HepG2 (cell line): Measurements from ENCODE around the gene CLIP2. TPM values are rescaled to one million over a fixed set of nuclear protein-coding genes. Genes with fewer than 3 reads are reported as not detected.

Source experiments
- ATAC-seq: fragments of 200-7000 bp; cut with Tn5 transposase; 3 replicates; pipeline ENCODE4 v1.9.1; 2020; ENCODE audit warnings: mild to moderate bottlenecking, moderate library complexity
- BruUV-seq: library from RNA; stranded (reverse); fragments of 400-500 nt; replicated peaks from 2 replicates; lab custom pipeline; 2021; lab: Mats Ljungman, UMichigan
- CTCF ChIA-PET: fragments of 300-600 bp; formaldehyde crosslinking; extraction: SDS; loops from one replicate; lab custom pipeline; 2021; ENCODE audit warnings: low total read pairs, inconsistent platforms, low intra/inter-chr PET ratio; lab: Yijun Ruan, JAX
- POLR2A ChIA-PET: fragments of 350-600 bp; sonication (Branson Sonifier 250); formaldehyde crosslinking; loops from one replicate; lab custom pipeline; 2020; ENCODE audit warnings: antibody characterized with exemption, inconsistent platforms; lab: Yijun Ruan, JAX
- DNase-seq: peaks from one replicate; pipeline ENCODE4 v3.0.0-alpha.2; 2015; ENCODE audit warnings: low spot score
- FAIRE-seq: peaks from 3 replicates; lab custom pipeline; 2011; peaks lifted over from hg19 to GRCh38; lab: Jason Lieb, UNC
- H2AFZ ChIP-seq: one replicate; pipeline ENCODE4 v1.6.1; 2011; ENCODE audit warnings: low read length, inconsistent platforms
- H3K27ac ChIP-seq: fragments of 300-600 bp; 3 replicates; pipeline ENCODE4 v1.8.0; 2011; ENCODE audit warnings: mixed run types, mild to moderate bottlenecking, mixed read lengths, low read length, inconsistent platforms; ENCODE audit not compliant: insufficient read depth; ENCODE audit errors: extremely low read length
- H3K27me3 ChIP-seq, 2 experiments: fragments of 200-600 bp in 1 of 2; 2 replicates in 1 of 2; 3 replicates in 1 of 2; pipeline versions ENCODE4 v1.6.0 to v1.8.0; 2011; ENCODE audit warnings: low read length in 2 of 2, mild to moderate bottlenecking in 2 of 2, moderate library complexity in 2 of 2, inconsistent platforms in 1 of 2; ENCODE audit not compliant: insufficient read depth in 2 of 2, control insufficient read depth in 1 of 2
- H3K36me3 ChIP-seq, 2 experiments: fragments of 200-600 bp in 1 of 2; replicated peaks in 1 of 2; 2 replicates in 1 of 2; 3 replicates in 1 of 2; pipeline versions ENCODE4 v1.5.1 to v1.8.0; 2011; ENCODE audit warnings: low read length in 2 of 2, inconsistent platforms in 1 of 2; ENCODE audit not compliant: insufficient read depth in 2 of 2, control insufficient read depth in 1 of 2
- H3K4me1 ChIP-seq: 2 replicates; pipeline ENCODE4 v1.5.1; 2012; ENCODE audit warnings: low read length, inconsistent platforms; ENCODE audit not compliant: insufficient read depth
- H3K4me2 ChIP-seq: 2 replicates; pipeline ENCODE4 v1.6.0; 2011; ENCODE audit warnings: low read depth, low read length, inconsistent platforms
- H3K4me3 ChIP-seq, 3 experiments: fragments of 200-600 bp in 1 of 3; sonication (generic), shearing (Covaris generic) in 1 of 3; replicated peaks in 1 of 3; 2 replicates each; pipeline ENCODE4 v1.5.1; 2011 to 2016; ENCODE audit warnings: low read length in 3 of 3, inconsistent platforms in 2 of 3, low read depth in 2 of 3, mild to moderate bottlenecking in 2 of 3, control low read depth in 1 of 3, mixed read lengths in 1 of 3; ENCODE audit not compliant: insufficient read depth in 1 of 3
- H3K79me2 ChIP-seq: one replicate; pipeline ENCODE4 v1.6.1; 2011; ENCODE audit warnings: low read length, inconsistent platforms; ENCODE audit not compliant: insufficient read depth
- H3K9ac ChIP-seq: 2 replicates; pipeline ENCODE4 v1.6.0; 2011; ENCODE audit warnings: mild to moderate bottlenecking, low read depth, low read length, inconsistent platforms; ENCODE audit not compliant: insufficient read depth
- H3K9me3 ChIP-seq: 2 replicates; pipeline ENCODE4 v1.5.1; 2012; ENCODE audit warnings: mild to moderate bottlenecking, low read length
- H4K20me1 ChIP-seq: 2 replicates; pipeline ENCODE4 v1.6.0; 2011; ENCODE audit warnings: inconsistent platforms, mild to moderate bottlenecking, low read length, moderate library complexity; ENCODE audit not compliant: insufficient read depth
- ARID5B ChIP-seq: IDR thresholded peaks from 2 replicates; pipeline ENCODE4 v1.4.0; 2020; ENCODE audit warnings: mild to moderate bottlenecking, missing genetic modification reagents
- DR1 ChIP-seq: sonication (generic); formaldehyde crosslinking; IDR thresholded peaks from 2 replicates; pipeline ENCODE4 v1.8.0; 2021; ENCODE audit warnings: mild to moderate bottlenecking, missing genetic modification reagents, inconsistent platforms
- JARID2 ChIP-seq: sonication (generic); formaldehyde crosslinking; IDR thresholded peaks from 2 replicates; pipeline ENCODE4 v1.8.1; 2023; ENCODE audit warnings: missing genetic modification reagents, inconsistent platforms; ENCODE audit not compliant: insufficient replicate concordance
- SCMH1 ChIP-seq: sonication (generic); formaldehyde crosslinking; IDR thresholded peaks from 2 replicates; pipeline ENCODE4 v1.9.0; 2021; ENCODE audit warnings: missing genetic modification reagents, mild to moderate bottlenecking, borderline replicate concordance
- TFDP1 ChIP-seq: IDR thresholded peaks from 2 replicates; pipeline ENCODE4 v1.6.1; 2016; ENCODE audit warnings: missing compliant biosample characterization, missing genetic modification reagents, borderline replicate concordance
- TOE1 ChIP-seq: sonication (generic); formaldehyde crosslinking; IDR thresholded peaks from 2 replicates; pipeline ENCODE4 v1.4.0; 2020; ENCODE audit warnings: mild to moderate bottlenecking, missing genetic modification reagents
- U2AF1 ChIP-seq: fragments of 200-400 bp; formaldehyde crosslinking; optimal IDR thresholded peaks from 2 replicates; pipeline ENCODE3; 2017; ENCODE audit warnings: mild to moderate bottlenecking, low read depth, low read length
- ZBTB7B ChIP-seq: sonication (generic); formaldehyde crosslinking; IDR thresholded peaks from 2 replicates; pipeline ENCODE4 v1.4.0; 2020; ENCODE audit warnings: missing genetic modification reagents
- ZNF589 ChIP-seq: sonication (generic); formaldehyde crosslinking; conservative IDR thresholded peaks from 2 replicates; pipeline ENCODE4 v1.8.0; 2022; ENCODE audit warnings: mild to moderate bottlenecking, moderate library complexity, missing genetic modification reagents
- ZNF652 ChIP-seq: IDR thresholded peaks from 2 replicates; pipeline ENCODE4 v1.6.1; 2016; ENCODE audit warnings: low read depth, borderline replicate concordance
- ZNF788 ChIP-seq: sonication (generic); formaldehyde crosslinking; IDR thresholded peaks from 2 replicates; pipeline ENCODE4 v1.5.0; 2020; ENCODE audit warnings: mild to moderate bottlenecking, missing genetic modification reagents, borderline replicate concordance
- WGBS: methylation state at CpG from one replicate; pipeline ENCODE4 v1.1.6; 2017; ENCODE audit warnings: low lambda C conversion rate; 5-methylcytosine and 5-hydroxymethylcytosine counted together
- in situ Hi-C: cut with HindIII; loops from 2 replicates; pipeline ENCODE4 v1.10.0; 2017; ENCODE audit warnings: low pct_unique_long_range_greater_than_20kb; ENCODE audit not compliant: extremely low pct_ligation_motif_present
- intact Hi-C: fragments of 100-400 bp; cut with micrococcal nuclease; formaldehyde crosslinking; loops from one replicate; pipeline ENCODE4 v1.10.0; 2022; ENCODE audit not compliant: unreplicated experiment
- polyA plus RNA-seq, 8 experiments: library from polyadenylated mRNA; depleted of rRNA in 3 of 8; stranded (reverse) in 7 of 8; unstranded in 1 of 8; fragments of >200 nt; fragmentation: Illumina TruSeq in 4 of 8; extraction: Trizol in 4 of 8; gene quantifications; 2 replicates each; pipeline versions ENCODE4 v1.2.1 to v1.2.3, GENCODE V29; 2011 to 2016; ENCODE audit warnings: low read depth in 4 of 8, missing spikeins in 1 of 8, mixed read lengths in 1 of 8; ENCODE audit not compliant: insufficient read depth in 1 of 8
- total RNA-seq, 5 experiments: library from RNA; depleted of rRNA; stranded (reverse); fragments of >200 nt; fragmentation: Illumina TruSeq; extraction: Trizol; gene quantifications; 2 replicates each; pipeline ENCODE4 v1.2.3, GENCODE V29; 2016; ENCODE audit warnings: low read depth in 1 of 5
- TF ChIP-seq, protein P1 (sequence below): sonication (generic); formaldehyde crosslinking; IDR thresholded peaks from 2 replicates; pipeline ENCODE4 v1.9.0; 2021; ENCODE audit warnings: missing genetic modification reagents, mild to moderate bottlenecking, borderline replicate concordance
- TF ChIP-seq, protein P2 (sequence below): IDR thresholded peaks from 2 replicates; pipeline ENCODE4 v1.6.1; 2016

Gene CLIP2
- total and polyA plus RNA-seq, 2 of the 13 experiments (the other 11 are each of a cell fraction or from before 2014, with no cell fraction given), result 6.5 to 17.4 TPM

GRCh38 chr7:74438327-74438726 lies 149.1 kb downstream of the CLIP2 start (continued):
- no peak for TF ChIP-seq ARID5B
- TF ChIP-seq SCMH1, result no peak
- TF ChIP-seq JARID2 (CRISPR knock-in tag), result no peak
- TF ChIP-seq ZNF652 (CRISPR knock-in tag), result no peak
- TF ChIP-seq, protein P1, sequence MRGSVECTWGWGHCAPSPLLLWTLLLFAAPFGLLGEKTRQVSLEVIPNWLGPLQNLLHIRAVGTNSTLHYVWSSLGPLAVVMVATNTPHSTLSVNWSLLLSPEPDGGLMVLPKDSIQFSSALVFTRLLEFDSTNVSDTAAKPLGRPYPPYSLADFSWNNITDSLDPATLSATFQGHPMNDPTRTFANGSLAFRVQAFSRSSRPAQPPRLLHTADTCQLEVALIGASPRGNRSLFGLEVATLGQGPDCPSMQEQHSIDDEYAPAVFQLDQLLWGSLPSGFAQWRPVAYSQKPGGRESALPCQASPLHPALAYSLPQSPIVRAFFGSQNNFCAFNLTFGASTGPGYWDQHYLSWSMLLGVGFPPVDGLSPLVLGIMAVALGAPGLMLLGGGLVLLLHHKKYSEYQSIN (CRISPR knock-in tag), result no peak
- TF ChIP-seq, all 625 proteins: peak for 0

DNA sequence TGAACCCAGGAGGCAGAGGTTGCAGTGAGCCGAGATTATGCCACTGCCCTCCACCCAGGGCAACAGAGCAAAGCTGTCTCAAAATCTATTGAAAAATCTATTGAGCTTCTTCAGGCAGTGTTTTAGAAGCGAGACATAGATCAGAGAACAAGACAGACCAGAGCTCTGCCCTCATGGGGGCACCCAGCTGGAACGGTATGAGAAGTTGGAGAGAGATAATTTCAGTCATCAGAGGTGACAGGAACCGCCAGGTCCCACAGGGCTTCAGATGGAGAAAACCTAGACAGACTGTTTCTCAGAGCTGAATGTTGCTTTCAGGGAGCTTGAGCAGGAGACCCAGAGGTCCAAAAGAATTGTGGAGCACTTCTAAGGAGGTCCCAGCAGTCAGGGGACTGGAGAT lies 150.3 kb downstream of the CLIP2 start:
- Histone ChIP-seq H3K4me1 (peaks cover 43% of the 10 kb centered on the region), H3K27ac (no peak overlapping the region), H3K27me3 (no peaks in the 10 kb centered on the region; a peak in 3 of 5 replicates), H3K4me2 (no peak overlapping the region), H3K79me2 (no peaks in the 10 kb centered on the region), H3K9me3 (no peaks in the 10 kb centered on the region), H2AFZ (no peak overlapping the region), H3K36me3 (no peaks in the 10 kb centered on the region), H3K4me3 (no peak overlapping the region), H3K9ac (no peak overlapping the region), H4K20me1 (no peaks in the 10 kb centered on the region)
- DNase-seq, result no peak
- ChIA-PET CTCF (no interaction called here), POLR2A (no interaction called here)
- intact Hi-C loops (no loop called here), in situ Hi-C loops (no loop called here)
- BruUV-seq, result no TSS peak
- WGBS, result 33% methylated on average over 4 of the region's 4 CpGs
- no peak for FAIRE-seq
- ATAC-seq, result no peak
- TF ChIP-seq U2AF1, result no peak
- no peak for TF ChIP-seq ZNF589
- no peak for TF ChIP-seq ZNF788 (CRISPR knock-in tag)
- no peak for TF ChIP-seq DR1 (CRISPR knock-in tag)
- TF ChIP-seq, protein P2, sequence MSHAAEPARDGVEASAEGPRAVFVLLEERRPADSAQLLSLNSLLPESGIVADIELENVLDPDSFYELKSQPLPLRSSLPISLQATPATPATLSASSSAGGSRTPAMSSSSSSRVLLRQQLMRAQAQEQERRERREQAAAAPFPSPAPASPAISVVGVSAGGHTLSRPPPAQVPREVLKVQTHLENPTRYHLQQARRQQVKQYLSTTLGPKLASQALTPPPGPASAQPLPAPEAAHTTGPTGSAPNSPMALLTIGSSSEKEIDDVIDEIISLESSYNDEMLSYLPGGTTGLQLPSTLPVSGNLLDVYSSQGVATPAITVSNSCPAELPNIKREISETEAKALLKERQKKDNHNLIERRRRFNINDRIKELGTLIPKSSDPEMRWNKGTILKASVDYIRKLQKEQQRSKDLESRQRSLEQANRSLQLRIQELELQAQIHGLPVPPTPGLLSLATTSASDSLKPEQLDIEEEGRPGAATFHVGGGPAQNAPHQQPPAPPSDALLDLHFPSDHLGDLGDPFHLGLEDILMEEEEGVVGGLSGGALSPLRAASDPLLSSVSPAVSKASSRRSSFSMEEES (CRISPR knock-in tag), result no peak
- no peak for TF ChIP-seq ZBTB7B
- no peak for TF ChIP-seq TOE1
- TF ChIP-seq TFDP1 (CRISPR knock-in tag), result no peak
